HTR-8/SVneo (cell line): ENCODE results near the gene LMO1.

Experiments
- DNase-seq: peaks from one replicate; pipeline ENCODE4 v3.0.0; 2011; ENCODE audit warnings: low spot score, mixed read lengths; ENCODE audit not compliant: insufficient read length
- FAIRE-seq: peaks from 2 replicates; lab custom pipeline; 2011; peaks lifted over from hg19 to GRCh38; lab: Jason Lieb, UNC

Gene LMO1

DNA sequence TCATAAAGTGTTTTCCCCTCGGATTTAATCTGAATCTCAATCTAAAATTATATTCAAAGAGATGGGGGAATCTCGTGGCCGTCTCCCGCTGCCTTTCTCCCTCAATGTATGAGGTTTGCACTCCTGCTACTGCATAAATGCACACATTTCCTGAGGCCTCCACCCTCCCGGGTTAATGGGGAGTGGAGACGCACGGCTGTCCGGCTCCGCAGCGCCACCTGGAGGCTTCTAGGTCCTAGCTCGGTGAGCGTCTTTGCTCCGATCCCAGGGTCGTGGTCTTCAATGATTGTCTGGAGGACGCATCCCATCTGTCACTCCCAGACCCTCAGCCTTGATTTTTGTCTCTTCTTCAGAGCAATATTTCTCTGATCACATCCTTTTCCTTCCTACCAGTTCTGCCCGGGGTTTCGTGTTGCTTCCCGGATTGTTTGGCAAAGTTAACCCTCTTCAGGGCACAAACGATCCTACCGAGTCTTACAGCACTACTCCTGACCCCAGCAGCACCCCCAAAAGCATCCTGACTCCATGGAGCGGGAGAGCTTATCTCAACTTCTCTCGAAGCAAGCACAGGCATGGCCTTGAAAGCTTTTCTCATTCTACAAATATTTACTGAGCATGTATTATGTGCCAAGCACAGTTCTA, at the start of gene LMO1:
LMO1 (minus strand) TSS at position 110 of the 642 bp plus-strand sequence. CDS start 516 bp downstream, outside the sequence.
- FAIRE-seq: peak; percentile 36

GRCh38 chr11:8312986-8313385, 49.3 kb upstream of the LMO1 start:
- FAIRE-seq: no peak
- no peak for DNase-seq

More for the DNA sequence above, at the start of gene LMO1:
- peak; percentile 90 for DNase-seq

- no peak for FAIRE-seq
- DNase-seq: no peak
Observed at GRCh38 chr11:8311366-8311765, 47.7 kb upstream of the LMO1 start.

GRCh38 chr11:8310743-8311298, 47.1 kb upstream of the LMO1 start:
- FAIRE-seq (no peak), DNase-seq (no peak)

- DNase-seq (no peak), FAIRE-seq (no peak)
Observed at GRCh38 chr11:8309862-8310261, 46.2 kb upstream of the LMO1 start.

GRCh38 chr11:8309311-8309710, 45.6 kb upstream of the LMO1 start:
- FAIRE-seq (no peak), DNase-seq (no peak)

DNA sequence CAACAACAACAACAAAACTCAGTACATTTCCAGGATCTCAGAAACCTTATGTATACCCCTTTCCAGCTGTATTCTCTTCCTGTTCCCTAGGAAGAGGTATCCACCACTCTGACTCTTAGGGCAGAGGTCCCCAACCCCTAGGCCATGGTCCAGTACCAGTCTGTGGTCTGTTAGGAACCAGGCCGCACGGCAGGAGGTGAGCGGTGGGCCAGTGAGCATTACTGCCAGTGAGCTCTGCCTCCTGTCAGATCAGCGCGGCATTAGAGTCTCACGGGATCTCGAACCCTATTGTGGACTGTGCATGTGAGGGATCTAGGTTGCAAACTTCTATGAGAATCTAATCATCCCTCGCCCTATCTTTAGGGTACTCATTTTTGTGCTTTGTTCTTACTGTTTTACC, 43.9 kb upstream of the LMO1 start:
- no peak for FAIRE-seq
- DNase-seq: no peak

DNA sequence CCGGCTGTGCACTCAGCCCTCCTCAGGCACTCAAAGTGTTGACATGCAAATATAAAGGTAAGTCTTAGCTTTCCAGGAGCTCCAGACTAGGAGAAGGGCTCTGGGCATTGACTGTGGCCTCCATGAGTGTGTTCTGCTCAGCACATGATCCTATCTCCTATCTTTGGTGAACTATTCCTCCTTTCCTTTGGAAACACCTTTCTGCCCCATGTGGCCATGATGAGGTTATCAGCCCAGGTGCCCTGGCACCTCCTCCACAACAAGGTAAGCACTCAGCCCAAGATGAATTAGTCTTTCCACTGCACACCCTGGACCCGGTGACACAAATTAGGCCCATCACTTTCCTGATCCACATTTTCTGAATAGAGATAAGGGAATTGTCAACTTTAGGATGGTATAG, 37.9 kb upstream of the LMO1 start:
- DNase-seq (no peak), FAIRE-seq (no peak)

DNA sequence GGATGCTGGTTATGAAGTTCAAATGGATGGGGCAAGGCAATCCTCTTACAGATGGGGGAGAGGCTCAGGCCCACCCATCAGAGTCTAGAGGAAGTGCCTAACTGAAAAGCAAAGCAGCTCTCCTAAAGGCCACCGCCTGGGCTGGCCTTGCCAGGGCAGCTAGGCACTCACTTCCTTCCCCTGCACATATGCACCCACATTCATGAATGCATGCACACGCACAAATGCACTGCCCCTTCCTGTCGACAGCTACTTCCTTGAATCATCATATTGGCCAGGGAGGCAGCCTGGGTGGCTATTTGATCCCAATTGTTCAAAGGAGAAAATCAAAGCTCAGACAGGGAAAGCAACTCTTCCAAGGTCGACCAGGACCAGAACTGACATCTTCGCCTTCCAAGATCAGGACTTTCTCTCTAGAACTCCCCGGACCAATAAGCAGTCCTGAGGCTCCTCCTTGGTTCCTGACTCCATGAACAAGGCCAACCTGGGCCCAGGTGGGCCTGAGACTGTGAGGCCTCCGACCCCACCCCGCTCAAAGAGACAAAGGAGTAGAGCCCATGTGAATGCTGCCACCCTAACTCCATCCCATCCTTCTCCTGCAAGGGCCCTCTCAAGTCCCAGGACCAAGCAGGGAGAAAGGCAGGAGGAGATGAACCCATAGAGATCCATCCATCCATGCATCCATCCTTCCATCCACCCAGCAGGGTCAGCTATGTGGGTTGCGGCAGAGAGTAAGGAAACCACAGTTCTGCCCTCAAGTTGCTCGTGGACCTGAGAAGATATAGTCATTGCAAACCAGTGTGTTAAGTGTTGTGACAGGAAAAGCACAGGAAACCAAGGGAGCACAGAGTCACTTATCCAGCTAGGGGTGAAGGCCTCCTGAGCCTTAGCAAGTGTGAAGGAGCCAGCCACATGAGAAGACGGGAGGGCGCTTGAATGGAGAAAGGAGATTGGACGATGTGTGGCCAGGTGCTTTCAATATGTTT, 35.4 kb upstream of the LMO1 start:
- FAIRE-seq: no peak

GRCh38 chr11:8297781-8298440, 34.2 kb upstream of the LMO1 start:
- no peak for FAIRE-seq
- no peak for DNase-seq

More for the DNA sequence above, 35.4 kb upstream of the LMO1 start:
- no peak for DNase-seq

DNA sequence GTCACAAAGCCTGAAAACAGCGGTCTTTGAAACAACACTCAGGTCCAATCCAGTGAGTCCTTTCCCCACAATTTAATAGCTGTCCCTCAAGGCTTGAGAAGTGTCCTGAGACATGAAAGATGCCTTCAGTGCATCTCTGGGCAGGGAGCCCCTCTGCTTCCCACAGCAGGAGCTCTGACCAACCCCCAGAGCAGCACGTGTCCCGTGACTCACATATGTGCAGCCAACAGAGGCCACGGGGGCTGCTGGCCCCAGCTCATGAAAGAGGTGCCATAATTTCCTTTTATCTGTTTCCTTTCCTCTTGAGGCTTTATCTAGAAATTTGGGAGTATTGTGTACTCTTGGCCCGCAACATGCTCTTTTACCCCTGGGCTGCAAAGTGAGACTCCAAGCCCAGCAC, 33.2 kb upstream of the LMO1 start:
- DNase-seq: no peak
- no peak for FAIRE-seq

DNA sequence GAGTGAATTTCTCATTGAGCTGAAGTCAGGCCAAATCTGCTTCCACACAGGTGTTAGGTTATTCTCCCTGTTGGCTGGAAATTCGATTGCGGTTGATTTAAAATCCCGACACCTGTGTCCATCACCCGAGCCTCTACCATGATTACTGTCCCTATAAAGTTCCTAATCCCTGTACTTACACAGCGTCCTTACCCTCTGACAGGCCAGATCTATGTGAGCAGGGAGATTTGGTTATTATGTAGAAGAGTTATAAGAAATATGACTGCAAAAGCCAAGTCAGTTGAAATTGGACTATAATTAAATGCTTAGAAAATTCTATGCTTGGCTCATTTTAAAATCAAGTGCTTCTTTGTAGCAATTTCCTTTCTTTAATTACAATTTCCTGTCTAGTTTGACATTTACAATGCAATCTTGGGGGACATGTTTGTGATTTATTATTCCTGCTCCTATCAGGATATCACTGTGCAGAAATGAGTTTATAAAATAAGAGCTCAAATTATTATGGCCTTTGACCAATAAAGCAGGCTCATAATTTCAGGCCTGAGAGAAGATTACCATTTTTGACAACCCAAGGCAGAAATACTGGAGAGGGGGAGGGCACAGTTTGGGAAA, 32.5 kb upstream of the LMO1 start:
- DNase-seq (no peak), FAIRE-seq (no peak)

DNA sequence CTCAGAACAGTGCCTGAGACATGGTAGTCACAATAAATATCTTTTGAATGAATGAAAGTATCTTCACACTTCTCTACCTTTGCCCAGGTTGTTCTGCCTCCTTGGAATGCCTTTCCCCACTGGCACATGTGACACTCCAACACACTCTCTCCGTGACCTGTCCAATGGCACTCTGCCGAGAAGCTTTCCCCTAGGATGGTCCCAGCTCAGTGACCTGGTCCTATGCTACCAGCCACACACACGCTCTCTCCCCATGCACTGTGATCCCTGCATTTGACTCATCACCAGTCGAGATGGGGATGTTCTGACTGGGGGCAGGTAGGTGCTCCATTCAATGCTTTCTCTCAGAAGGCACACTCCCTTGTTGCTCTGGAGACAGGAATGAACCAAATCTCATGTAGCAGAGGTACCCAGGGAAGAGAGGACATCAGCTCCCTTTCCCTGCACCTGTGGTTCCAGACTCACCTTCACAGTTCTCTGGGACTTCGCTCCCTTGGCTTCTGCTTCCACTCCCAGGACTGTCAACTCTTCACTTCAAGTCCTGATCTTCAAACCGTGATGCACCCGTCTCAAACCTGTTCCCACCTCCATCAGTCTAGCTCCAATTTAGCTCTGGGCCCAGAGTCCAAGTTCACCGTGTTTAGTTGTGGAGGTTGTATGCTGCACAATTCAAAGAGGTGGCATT, 30.7 kb upstream of the LMO1 start:
- FAIRE-seq (no peak), DNase-seq (no peak)

- DNase-seq (no peak), FAIRE-seq (no peak)
Observed at GRCh38 chr11:8293171-8293570, 29.5 kb upstream of the LMO1 start.

GRCh38 chr11:8292351-8292750, 28.7 kb upstream of the LMO1 start:
- DNase-seq: no peak
- no peak for FAIRE-seq

GRCh38 chr11:8291421-8292350, 28.0 kb upstream of the LMO1 start:
- FAIRE-seq (no peak), DNase-seq (no peak)

GRCh38 chr11:8290081-8290810, 26.6 kb upstream of the LMO1 start:
- no peak for DNase-seq
- no peak for FAIRE-seq

GRCh38 chr11:8289492-8289918, 25.8 kb upstream of the LMO1 start:
- DNase-seq (no peak), FAIRE-seq (no peak)
